H1 (cell line): ENCODE results near the gene NMRK1. TPM values are rescaled to one million over a fixed set of nuclear protein-coding genes. Genes with fewer than 3 reads are reported as not detected.

Experiments
- CTCF ChIA-PET: fragments of 300-600 bp; sonication (Branson Sonifier 250); formaldehyde crosslinking; loops from one replicate; lab custom pipeline; 2021; ENCODE audit not compliant: partially characterized antibody; lab: Charles Lee
- POLR2A ChIA-PET: fragments of 300-600 bp; sonication (Branson Sonifier 250); formaldehyde crosslinking; loops from one replicate; lab custom pipeline; 2021; ENCODE audit warnings: inconsistent platforms; ENCODE audit not compliant: partially characterized antibody; lab: Charles Lee
- DNase-seq, 2 experiments: peaks; one replicate each; pipeline versions ENCODE4 v3.0.0 to v3.0.0-alpha.2; 2010 to 2022; ENCODE audit warnings: low spot score in 2 of 2, low read depth in 1 of 2, mixed read lengths in 1 of 2
- FAIRE-seq: peaks from 2 replicates; lab custom pipeline; 2011; peaks lifted over from hg19 to GRCh38; lab: Jason Lieb, UNC
- H2AFZ ChIP-seq: 2 replicates; pipeline ENCODE4 v1.8.1; 2012; ENCODE audit warnings: low read length, inconsistent platforms
- H2AK5ac ChIP-seq: 2 replicates; pipeline ENCODE4 v1.6.1; 2013; ENCODE audit warnings: low read depth, low read length
- H2BK120ac ChIP-seq: replicated peaks from 2 replicates; pipeline ENCODE3; 2013; ENCODE audit warnings: low read depth, low read length, inconsistent platforms
- H2BK12ac ChIP-seq: 2 replicates; pipeline ENCODE4 v1.6.1; 2013; ENCODE audit warnings: low read depth, low read length
- H2BK15ac ChIP-seq: 2 replicates; pipeline ENCODE4 v1.6.1; 2013; ENCODE audit warnings: low read length
- H2BK20ac ChIP-seq: 2 replicates; pipeline ENCODE4 v1.6.1; 2013; ENCODE audit warnings: low read length
- H2BK5ac ChIP-seq: 2 replicates; pipeline ENCODE4 v1.6.1; 2013; ENCODE audit warnings: low read depth, low read length
- H3K14ac ChIP-seq: 2 replicates; pipeline ENCODE4 v1.6.1; 2013; ENCODE audit warnings: inconsistent platforms; ENCODE audit not compliant: insufficient read length
- H3K18ac ChIP-seq: 2 replicates; pipeline ENCODE4 v1.6.1; 2013; ENCODE audit warnings: low read length; ENCODE audit errors: extremely low read depth
- H3K23ac ChIP-seq: 2 replicates; pipeline ENCODE4 v1.6.1; 2013; ENCODE audit warnings: inconsistent platforms; ENCODE audit not compliant: insufficient read length
- H3K23me2 ChIP-seq: 2 replicates; pipeline ENCODE4 v1.6.1; 2013; ENCODE audit warnings: low read depth, low read length
- H3K27ac ChIP-seq: 2 replicates; pipeline ENCODE4 v1.6.1; 2011; ENCODE audit warnings: low read depth, low read length, inconsistent platforms
- H3K27me3 ChIP-seq, 4 experiments: replicated peaks in 1 of 4; 1 replicate in 1 of 4; 2 replicates in 3 of 4; pipeline versions ENCODE4 v1.6.1 to v1.8.1; 2011 to 2013; ENCODE audit warnings: low read length in 3 of 4, mild to moderate bottlenecking in 3 of 4, inconsistent platforms in 2 of 4, mixed read lengths in 2 of 4, moderate library complexity in 1 of 4; ENCODE audit not compliant: control insufficient read depth in 3 of 4, insufficient read depth in 3 of 4; ENCODE audit errors: extremely low read depth in 1 of 4
- H3K36me3 ChIP-seq, 4 experiments: 2 replicates each; pipeline versions ENCODE4 v1.6.1 to v1.8.1; 2011 to 2013; ENCODE audit warnings: mild to moderate bottlenecking in 4 of 4, low read length in 3 of 4, moderate library complexity in 2 of 4, control low read depth in 1 of 4, inconsistent platforms in 1 of 4; ENCODE audit not compliant: insufficient read depth in 4 of 4, control insufficient read depth in 2 of 4
- H3K4ac ChIP-seq: replicated peaks from 2 replicates; pipeline ENCODE3; 2013; ENCODE audit warnings: low read length, low read depth, mixed read lengths, inconsistent platforms; ENCODE audit not compliant: insufficient read length
- H3K4me1 ChIP-seq, 4 experiments: replicated peaks in 1 of 4; 1 replicate in 1 of 4; 2 replicates in 3 of 4; pipeline versions ENCODE4 v1.6.1 to v1.8.1; 2011 to 2013; ENCODE audit warnings: low read length in 3 of 4, inconsistent platforms in 2 of 4, mixed read lengths in 1 of 4; ENCODE audit not compliant: insufficient read depth in 4 of 4, control insufficient read depth in 3 of 4
- H3K4me2 ChIP-seq, 2 experiments: 2 replicates each; pipeline versions ENCODE4 v1.6.1 to v1.8.1; 2011 to 2013; ENCODE audit warnings: low read depth in 2 of 2, low read length in 2 of 2, control low read depth in 1 of 2, inconsistent platforms in 1 of 2, mild to moderate bottlenecking in 1 of 2; ENCODE audit not compliant: insufficient read depth in 1 of 2
- H3K4me3 ChIP-seq, 4 experiments: fragments of 200-600, 300-600 bp in 1 of 4; sonication (generic), shearing (Covaris generic), sonication (Bioruptor Twin) in 1 of 4; 2 replicates each; pipeline versions ENCODE4 v1.5.1 to v1.8.1; 2011 to 2016; ENCODE audit warnings: low read length in 4 of 4, low read depth in 3 of 4, control low read depth in 2 of 4, inconsistent platforms in 2 of 4, mild to moderate bottlenecking in 2 of 4, mixed read lengths in 1 of 4, moderate library complexity in 1 of 4; ENCODE audit not compliant: insufficient read depth in 2 of 4; ENCODE audit errors: extremely low read depth in 1 of 4
- H3K56ac ChIP-seq: replicated peaks from 2 replicates; pipeline ENCODE3; 2013; ENCODE audit warnings: low read depth, mild to moderate bottlenecking, mixed read lengths, low read length, inconsistent platforms; ENCODE audit not compliant: insufficient read length
- H3K79me1 ChIP-seq: 2 replicates; pipeline ENCODE4 v1.6.1; 2013; ENCODE audit warnings: low read depth, low read length, control low read depth
- H3K79me2 ChIP-seq, 2 experiments: 2 replicates each; pipeline versions ENCODE4 v1.6.1 to v1.8.1; 2012 to 2013; ENCODE audit warnings: low read length in 2 of 2, mild to moderate bottlenecking in 2 of 2, inconsistent platforms in 1 of 2; ENCODE audit not compliant: insufficient read depth in 2 of 2, control insufficient read depth in 1 of 2
- H3K9ac ChIP-seq, 4 experiments: replicated peaks in 1 of 4; 1 replicate in 1 of 4; 2 replicates in 3 of 4; pipeline versions ENCODE4 v1.6.1 to v1.8.1; 2011 to 2013; ENCODE audit warnings: low read depth in 3 of 4, low read length in 3 of 4, control low read depth in 2 of 4, mild to moderate bottlenecking in 2 of 4, moderate library complexity in 2 of 4, inconsistent platforms in 1 of 4; ENCODE audit errors: extremely low read depth in 1 of 4
- H3K9me3 ChIP-seq, 2 experiments: 2 replicates each; pipeline versions ENCODE4 v1.6.1 to v1.8.1; 2012 to 2013; ENCODE audit warnings: mild to moderate bottlenecking in 2 of 2, moderate library complexity in 2 of 2, control low read depth in 1 of 2, inconsistent platforms in 1 of 2, low read depth in 1 of 2, low read length in 1 of 2, mixed read lengths in 1 of 2; ENCODE audit not compliant: insufficient read depth in 2 of 2
- H4K20me1 ChIP-seq, 2 experiments: replicated peaks in 1 of 2; 2 replicates each; pipeline versions ENCODE3 to v1.8.1; 2011 to 2013; ENCODE audit warnings: inconsistent platforms in 2 of 2, low read length in 2 of 2, mild to moderate bottlenecking in 1 of 2; ENCODE audit not compliant: insufficient read depth in 2 of 2, control insufficient read depth in 1 of 2
- H4K5ac ChIP-seq: 2 replicates; pipeline ENCODE4 v1.6.1; 2013; ENCODE audit warnings: low read length, low read depth, mixed read lengths, inconsistent platforms; ENCODE audit not compliant: insufficient read length
- H4K8ac ChIP-seq: 2 replicates; pipeline ENCODE4 v1.8.0; 2013; ENCODE audit warnings: mild to moderate bottlenecking, moderate library complexity, low read length, inconsistent platforms; ENCODE audit not compliant: insufficient read depth; ENCODE audit errors: extremely low read depth
- H4K91ac ChIP-seq: replicated peaks from 2 replicates; pipeline ENCODE3; 2013; ENCODE audit warnings: low read length, mixed read lengths, inconsistent platforms; ENCODE audit not compliant: insufficient read length
- GABPA ChIP-seq: IDR thresholded peaks from 2 replicates; pipeline ENCODE4 v1.6.1; 2011; ENCODE audit warnings: mild to moderate bottlenecking, low read length, moderate library complexity, borderline replicate concordance; ENCODE audit not compliant: insufficient read depth
- GTF2F1 ChIP-seq: IDR thresholded peaks from 2 replicates; pipeline ENCODE4 v1.6.1; 2012; ENCODE audit warnings: low read depth, low read length, improper control_type of control experiment, borderline replicate concordance
- HDAC2 ChIP-seq, 2 experiments: fragments of 300-600 bp in 1 of 2; sonication (generic) in 1 of 2; IDR thresholded peaks; 2 replicates each; pipeline ENCODE4 v1.6.1; 2011 to 2012; ENCODE audit warnings: low read depth in 2 of 2, low read length in 2 of 2, mild to moderate bottlenecking in 2 of 2, moderate library complexity in 2 of 2, borderline replicate concordance in 1 of 2, inconsistent platforms in 1 of 2
- POLR2A ChIP-seq, 2 experiments: IDR thresholded peaks; 1 replicate in 1 of 2; 2 replicates in 1 of 2; pipeline ENCODE4 v1.6.1; 2011; ENCODE audit warnings: low read depth in 2 of 2, low read length in 2 of 2, mild to moderate bottlenecking in 2 of 2; ENCODE audit errors: control extremely low read depth in 1 of 2
- SP1 ChIP-seq: IDR thresholded peaks from 2 replicates; pipeline ENCODE4 v1.6.1; 2011; ENCODE audit warnings: low read depth, low read length
- SP2 ChIP-seq: IDR thresholded peaks from 2 replicates; pipeline ENCODE4 v1.6.1; 2012; ENCODE audit warnings: mild to moderate bottlenecking, low read length, inconsistent platforms
- SRF ChIP-seq: IDR thresholded peaks from 2 replicates; pipeline ENCODE4 v1.6.1; 2011; ENCODE audit warnings: mild to moderate bottlenecking, low read depth, low read length, moderate library complexity
- TBP ChIP-seq: IDR thresholded peaks from 2 replicates; pipeline ENCODE4 v1.6.1; 2011; ENCODE audit warnings: low read depth, low read length, improper control_type of control experiment
- WGBS, 2 experiments: shearing (Covaris generic) in 1 of 2; methylation state at CpG; one replicate each; pipeline versions ENCODE4 v1.1.6 to v1.1.7; 2013 to 2015; ENCODE audit warnings: low lambda C conversion rate in 2 of 2, mixed read lengths in 2 of 2, inconsistent platforms in 1 of 2, low coverage in 1 of 2, missing lambda C conversion rate in 1 of 2; ENCODE audit not compliant: insufficient replicate concordance in 2 of 2, insufficient coverage in 1 of 2, insufficient read length in 1 of 2; ENCODE audit errors: extremely low coverage in 1 of 2, missing lambda C conversion rate in 1 of 2; 5-methylcytosine and 5-hydroxymethylcytosine counted together
- polyA plus RNA-seq, 7 experiments: library from polyadenylated mRNA; depleted of rRNA in 3 of 7; stranded (reverse) in 5 of 7; unstranded in 2 of 7; fragments of >200 nt in 5 of 7; fragments of 200-250 nt in 2 of 7; gene quantifications; 1 replicate in 5 of 7; 2 replicates in 1 of 7; 4 replicates in 1 of 7; pipeline versions ENCODE4 v1.2.1 to v1.2.3, GENCODE V29; 2011 to 2013; ENCODE audit warnings: missing spikeins in 2 of 7, mixed read lengths in 2 of 7
- total RNA-seq: library from RNA; stranded (reverse); fragmentation: NEBNext Ultra II Directional; extraction: Animal tissue kit (Norgen Biotek cat#: 25700); gene quantifications from 2 replicates; pipeline ENCODE4 v1.2.1, GENCODE V29; 2021

The NMRK1 gene
- total and polyA plus RNA-seq, 2 of the 8 experiments (the other 6 are each of a cell fraction or from before 2014, with no cell fraction given) = 5.8 to 8.1 TPM

- H2AK5ac ChIP-seq = no peak overlapping the region
- H4K20me1 ChIP-seq = no peaks in the 10 kb centered on the region
- POLR2A ChIA-PET = no interaction called here
- H3K4me2 ChIP-seq = no peak overlapping the region
- no peak overlapping the region for H2BK15ac ChIP-seq
- H3K4me3 ChIP-seq = no peak overlapping the region
- no peak overlapping the region for H2AFZ ChIP-seq
- no peak overlapping the region for H2BK120ac ChIP-seq
- H2BK5ac ChIP-seq = no peak overlapping the region
- no peaks in the 10 kb centered on the region for H3K23me2 ChIP-seq
- FAIRE-seq = no peak
- H4K8ac ChIP-seq = no peak overlapping the region
- no peaks in the 10 kb centered on the region for H3K36me3 ChIP-seq
- no peaks in the 10 kb centered on the region for H3K79me1 ChIP-seq
- H3K27ac ChIP-seq = no peak overlapping the region
- no peak overlapping the region for H4K5ac ChIP-seq
- TF ChIP-seq HDAC2 (IDR thresholded peaks at IDR 0.05; ENCODE audit: borderline replicate concordance in 1 of 2, low read depth in 2 of 2, low read length in 2 of 2) (no peak), POLR2A (IDR thresholded peaks at IDR 0.05; ENCODE audit: control extremely low read depth in 1 of 2, low read depth in 2 of 2, low read length in 2 of 2) (no peak), GABPA (no peak), TBP (no peak), SRF (no peak), SP2 (no peak), SP1 (no peak), GTF2F1 (no peak)
- no peak overlapping the region for H3K18ac ChIP-seq
- no peaks in the 10 kb centered on the region for H3K27me3 ChIP-seq
- no peak overlapping the region for H3K4ac ChIP-seq
- H3K79me2 ChIP-seq = no peaks in the 10 kb centered on the region
- no peaks in the 10 kb centered on the region for H3K9me3 ChIP-seq
- no peak overlapping the region for H4K91ac ChIP-seq
- H2BK20ac ChIP-seq = no peak overlapping the region
- H3K9ac ChIP-seq = no peak overlapping the region
- CTCF ChIA-PET = no interaction called here
- 95% methylated on average over 2 of the region's 2 CpGs; no CpG with 5 or more reads in 1 of the 2 experiments for whole genome bisulfite sequencing, 2 experiments
- no peak overlapping the region for H2BK12ac ChIP-seq
- DNase-seq = no peak
- H3K56ac ChIP-seq = no peak overlapping the region
- H3K23ac ChIP-seq = no peak overlapping the region
- no peaks in the 10 kb centered on the region for H3K4me1 ChIP-seq
- no peak overlapping the region for H3K14ac ChIP-seq
Measured at GRCh38 chr9:75128535-75128934, 40.6 kb upstream of the NMRK1 start.
